ENCODE results near the gene KCNJ4. TPM values are rescaled to one million over a fixed set of nuclear protein-coding genes. Genes with fewer than 3 reads are reported as not detected.

KCNJ4 gene
- total RNA-seq, 1 experiment from 2014 or later, result 0.18 TPM

DNA sequence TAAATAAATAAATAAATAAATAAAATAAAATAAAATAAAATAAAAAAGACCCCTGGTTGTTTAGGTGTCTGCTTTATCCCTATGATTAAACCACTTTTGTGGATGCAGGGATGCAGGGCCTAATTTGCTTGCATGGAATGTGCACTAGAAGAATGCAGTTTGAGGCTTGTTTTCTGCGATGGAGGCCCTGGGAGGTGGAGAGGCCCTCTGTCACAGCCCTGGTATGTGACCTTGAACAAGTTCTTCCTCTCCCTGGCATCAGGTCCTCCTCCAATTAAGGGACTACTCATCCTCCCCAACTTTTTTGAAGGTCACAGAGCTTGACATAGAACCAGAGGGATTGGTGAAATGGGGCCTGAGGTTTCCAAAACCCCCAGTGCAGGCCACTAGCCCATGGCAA is 22.7 kb downstream of the KCNJ4 start:
- ATAC-seq (no peak), DNase-seq (ENCODE audit: low read depth, low spot score) (no peak)
- no peaks in the 10 kb centered on the region for H3K36me3 ChIP-seq (ENCODE audit: control insufficient read depth, insufficient read depth, low read length)
- ChIA-PET CTCF (no interaction called here), POLR2A (interaction anchor here (0.8 kb wide), 1 partner anchor 35 kb away, joined by 3 read pairs; no protein-coding TSS in a partner anchor)
- H3K4me3 ChIP-seq (ENCODE audit: low read depth in 2 of 2, low read length in 2 of 2), result no peak overlapping the region
- H3K27me3 ChIP-seq (ENCODE audit: control insufficient read depth, insufficient read depth, low read length), result no peaks in the 10 kb centered on the region
- no peak for TF ChIP-seq POLR2AphosphoS5 (IDR thresholded peaks at IDR 0.05; ENCODE audit: low read depth, low read length)
- TF ChIP-seq CTCF (IDR thresholded peaks at IDR 0.05), result no peak
- TF ChIP-seq SIN3A (IDR thresholded peaks at IDR 0.05; ENCODE audit: borderline replicate concordance, insufficient read depth, low read depth, low read length), result no peak
- TF ChIP-seq, protein P1, sequence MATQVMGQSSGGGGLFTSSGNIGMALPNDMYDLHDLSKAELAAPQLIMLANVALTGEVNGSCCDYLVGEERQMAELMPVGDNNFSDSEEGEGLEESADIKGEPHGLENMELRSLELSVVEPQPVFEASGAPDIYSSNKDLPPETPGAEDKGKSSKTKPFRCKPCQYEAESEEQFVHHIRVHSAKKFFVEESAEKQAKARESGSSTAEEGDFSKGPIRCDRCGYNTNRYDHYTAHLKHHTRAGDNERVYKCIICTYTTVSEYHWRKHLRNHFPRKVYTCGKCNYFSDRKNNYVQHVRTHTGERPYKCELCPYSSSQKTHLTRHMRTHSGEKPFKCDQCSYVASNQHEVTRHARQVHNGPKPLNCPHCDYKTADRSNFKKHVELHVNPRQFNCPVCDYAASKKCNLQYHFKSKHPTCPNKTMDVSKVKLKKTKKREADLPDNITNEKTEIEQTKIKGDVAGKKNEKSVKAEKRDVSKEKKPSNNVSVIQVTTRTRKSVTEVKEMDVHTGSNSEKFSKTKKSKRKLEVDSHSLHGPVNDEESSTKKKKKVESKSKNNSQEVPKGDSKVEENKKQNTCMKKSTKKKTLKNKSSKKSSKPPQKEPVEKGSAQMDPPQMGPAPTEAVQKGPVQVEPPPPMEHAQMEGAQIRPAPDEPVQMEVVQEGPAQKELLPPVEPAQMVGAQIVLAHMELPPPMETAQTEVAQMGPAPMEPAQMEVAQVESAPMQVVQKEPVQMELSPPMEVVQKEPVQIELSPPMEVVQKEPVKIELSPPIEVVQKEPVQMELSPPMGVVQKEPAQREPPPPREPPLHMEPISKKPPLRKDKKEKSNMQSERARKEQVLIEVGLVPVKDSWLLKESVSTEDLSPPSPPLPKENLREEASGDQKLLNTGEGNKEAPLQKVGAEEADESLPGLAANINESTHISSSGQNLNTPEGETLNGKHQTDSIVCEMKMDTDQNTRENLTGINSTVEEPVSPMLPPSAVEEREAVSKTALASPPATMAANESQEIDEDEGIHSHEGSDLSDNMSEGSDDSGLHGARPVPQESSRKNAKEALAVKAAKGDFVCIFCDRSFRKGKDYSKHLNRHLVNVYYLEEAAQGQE (IDR thresholded peaks at IDR 0.05; ENCODE audit: insufficient read depth in 1 of 2, low read depth in 2 of 2, low read length in 1 of 2), result no peak
- no peak for TF ChIP-seq TCF7L2 (IDR thresholded peaks at IDR 0.05; ENCODE audit: low read depth, low read length)
- in situ Hi-C loops (cut with HindIII; ENCODE audit: low pct_unique_long_range_greater_than_20kb, low sequenced_read_pairs) (no loop called here), intact Hi-C loops (cut with micrococcal nuclease; ENCODE audit: unreplicated experiment) (no loop called here)
- H3K4me1 ChIP-seq (ENCODE audit: control insufficient read depth, insufficient read depth, low read length), result no peaks in the 10 kb centered on the region
- no peak overlapping the region for H3K27ac ChIP-seq (ENCODE audit: low read length)
- H3K9me3 ChIP-seq (ENCODE audit: control insufficient read depth, insufficient read depth, low read depth, low read length), result no peaks in the 10 kb centered on the region
- BruUV-seq (replicated peaks), result no TSS peak

DNA sequence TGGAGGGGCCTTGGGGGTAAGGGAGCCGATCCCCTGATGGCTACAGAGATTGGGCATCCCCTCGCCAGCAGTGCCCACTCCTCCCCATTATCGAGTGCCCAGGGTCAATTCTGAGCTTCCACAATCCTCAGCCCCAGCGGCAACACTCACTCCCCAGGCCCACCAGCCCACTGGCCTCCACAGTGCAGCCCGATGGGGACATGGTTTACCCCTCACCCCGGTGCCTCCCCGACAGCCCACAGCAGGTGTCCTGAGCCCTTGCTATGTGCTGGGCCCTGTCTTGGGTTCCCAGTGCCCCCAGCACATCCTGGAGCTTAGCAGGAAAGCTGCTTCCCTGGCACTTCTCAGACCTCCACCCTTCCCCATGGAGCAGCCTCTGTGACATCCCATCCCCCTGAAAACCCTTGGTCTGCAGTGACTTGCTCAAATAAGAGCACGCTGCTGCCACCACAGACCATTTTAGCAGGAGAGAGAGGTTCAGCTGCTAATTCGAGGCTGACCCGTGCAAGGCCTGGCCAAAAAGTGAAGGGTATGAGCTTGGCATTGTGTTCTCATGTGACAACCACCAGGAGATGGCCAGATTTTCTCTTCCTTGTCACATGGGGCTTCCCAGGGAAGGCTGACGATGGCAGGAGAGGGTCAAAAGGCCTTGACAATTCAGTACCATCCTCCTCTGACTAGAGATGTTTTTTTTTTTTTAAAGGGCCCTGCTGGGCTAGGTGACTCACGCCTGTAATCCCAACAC is 23.6 kb downstream of the KCNJ4 start:
- Histone ChIP-seq H3K4me1 (ENCODE audit: control insufficient read depth, insufficient read depth, low read length) (no peaks in the 10 kb centered on the region), H3K4me3 (ENCODE audit: low read depth in 2 of 2, low read length in 2 of 2) (no peak overlapping the region), H3K36me3 (ENCODE audit: control insufficient read depth, insufficient read depth, low read length) (no peaks in the 10 kb centered on the region), H3K27me3 (ENCODE audit: control insufficient read depth, insufficient read depth, low read length) (no peaks in the 10 kb centered on the region), H3K9me3 (ENCODE audit: control insufficient read depth, insufficient read depth, low read depth, low read length) (no peaks in the 10 kb centered on the region), H3K27ac (ENCODE audit: low read length) (no peak overlapping the region)
- ATAC-seq, result no peak
- no peak for DNase-seq (ENCODE audit: low read depth, low spot score)
- TF ChIP-seq TCF7L2 (IDR thresholded peaks at IDR 0.05; ENCODE audit: low read depth, low read length), result no peak
- TF ChIP-seq CTCF (IDR thresholded peaks at IDR 0.05), result no peak
- TF ChIP-seq SIN3A (IDR thresholded peaks at IDR 0.05; ENCODE audit: borderline replicate concordance, insufficient read depth, low read depth, low read length), result no peak
- no peak for TF ChIP-seq POLR2AphosphoS5 (IDR thresholded peaks at IDR 0.05; ENCODE audit: low read depth, low read length)
- TF ChIP-seq, protein P1 (IDR thresholded peaks at IDR 0.05; ENCODE audit: insufficient read depth in 1 of 2, low read depth in 2 of 2, low read length in 1 of 2), result no peak
- POLR2A ChIA-PET, result no interaction called here
- BruUV-seq (replicated peaks), result no TSS peak
- intact Hi-C loops (cut with micrococcal nuclease; ENCODE audit: unreplicated experiment) (no loop called here), in situ Hi-C loops (cut with HindIII; ENCODE audit: low pct_unique_long_range_greater_than_20kb, low sequenced_read_pairs) (no loop called here)
- CTCF ChIA-PET, result no interaction called here

All from Panc1 (cell line).